ENCODE measurements around the gene SLC39A2. TPM values are rescaled to one million over a fixed set of nuclear protein-coding genes. Genes with fewer than 3 reads are reported as not detected.
"Not testable (repeated sequence)": the region's sequence is repeated elsewhere in the genome, so short reads cannot be mapped to it uniquely, and the experiment has no call there.

Gene SLC39A2
- not detected in 2 replicates for total RNA-seq (2014; rRNA removed; shearing (Covaris generic))
- polyA plus RNA-seq (2016; fragmentation: Nextera tagmentation; extraction: Ambion mirVana) = not detected in 2 replicates
- long read RNA-seq = 0 reads

- Mint-ChIP-seq H3K4me3 (peak within 1 kb of the TSS; percentile 27; the same call in 1 of the 3 replicates), H3K9me3 (no peaks in the 10 kb centered on the region), H3K4me1 (peaks cover 23% of the 10 kb centered on the region), H3K27ac (peak within 1 kb of the TSS; percentile 11; the same call in 1 of the 2 replicates), H3K36me3 (ENCODE audit: low read depth) (peaks cover 28% of the 10 kb centered on the region), H3K27me3 (ENCODE audit: insufficient read depth, low read depth, poor library complexity) (peaks cover 2% of the 10 kb centered on the region)
- no peaks in the 10 kb centered on the region for H3K27me3 ChIP-seq (ENCODE audit: insufficient read depth)
- H4K20me1 ChIP-seq (replicated peaks; ENCODE audit: insufficient read depth) = no peaks in the 10 kb centered on the region
- peak within 1 kb of the TSS; percentile 38 for H3K4me3 ChIP-seq
- no peaks in the 10 kb centered on the region for H3K79me2 ChIP-seq (replicated peaks; ENCODE audit: insufficient read depth)
- ATAC-seq (peak; percentile 91), DNase-seq (ENCODE audit: low spot score) (peak; percentile 66)
- H2AFZ ChIP-seq = 0 out of 2 replicates have a peak within 1 kb of the TSS, but pooled peaks have one; percentile 6
- peaks cover 6% of the 10 kb centered on the region for H3K4me1 ChIP-seq (ENCODE audit: insufficient read depth)
- 0 out of 2 replicates have a peak, but pooled peaks cover 4% of the 10 kb centered on the region for H3F3A ChIP-seq (replicated peaks; ENCODE audit: low read depth)
- peaks cover 26% of the 10 kb centered on the region for H3K36me3 ChIP-seq (ENCODE audit: insufficient read depth)
- TF ChIP-seq CTCF (conservative IDR thresholded peaks at IDR 0.05; ENCODE audit: low read depth in 2 of 2) = 0 out of 4 replicates have a peak, but pooled peaks of 1 of the 2 experiments have one; percentile 10
- TF ChIP-seq POLR2AphosphoS5 (IDR thresholded peaks at IDR 0.05; ENCODE audit: low read depth) = no peak
- no peak for TF ChIP-seq ZNF462 (CRISPR knock-in tag; IDR thresholded peaks at IDR 0.05)
- no peak for TF ChIP-seq EZH2 (IDR thresholded peaks at IDR 0.05; ENCODE audit: low read depth, unreplicated experiment)
- no peaks in the 10 kb centered on the region for H3K9me2 ChIP-seq (ENCODE audit: insufficient read depth)
- peak within 1 kb of the TSS; percentile 41; the same call in 1 of the 2 replicates for H3K4me2 ChIP-seq
- no peak within 1 kb of the TSS for H3K27ac ChIP-seq (ENCODE audit: low read depth)
Observed at GRCh38 chr14:20998674-20999366, at the start of gene SLC39A2. Gene SLC39A2 (plus strand): TSS chr14:20999293. CDS start chr14:20999447, 154 bp downstream.

- not testable (repeated sequence) for H3K9me2 ChIP-seq (ENCODE audit: insufficient read depth); H3K27me3 Mint-ChIP-seq (ENCODE audit: insufficient read depth, low read depth, poor library complexity); H3K4me1 Mint-ChIP-seq; H3K36me3 Mint-ChIP-seq (ENCODE audit: low read depth); H4K20me1 ChIP-seq (replicated peaks; ENCODE audit: insufficient read depth); H3K4me3 Mint-ChIP-seq; H3F3A ChIP-seq (replicated peaks; ENCODE audit: low read depth); H3K27me3 ChIP-seq (ENCODE audit: insufficient read depth); H3K9me3 Mint-ChIP-seq; ATAC-seq; H3K4me1 ChIP-seq (ENCODE audit: insufficient read depth); H3K4me2 ChIP-seq; DNase-seq (ENCODE audit: low spot score); H3K36me3 ChIP-seq (ENCODE audit: insufficient read depth); H3K27ac Mint-ChIP-seq; H3K79me2 ChIP-seq (replicated peaks; ENCODE audit: insufficient read depth); H3K27ac ChIP-seq (ENCODE audit: low read depth); H2AFZ ChIP-seq; H3K4me3 ChIP-seq
Observed at GRCh38 chr14:20954736-20955537, 44.2 kb upstream of the SLC39A2 start, which contains the start of gene RNASE2. Gene RNASE2 (plus strand): TSS chr14:20955487. CDS start chr14:20955772, 285 bp downstream.

GRCh38 chr14:20955538-20955873 is 43.6 kb upstream of the SLC39A2 start:
- not testable (repeated sequence) for H2AFZ ChIP-seq; H3K27me3 Mint-ChIP-seq (ENCODE audit: insufficient read depth, low read depth, poor library complexity); H3K9me2 ChIP-seq (ENCODE audit: insufficient read depth); H3K79me2 ChIP-seq (replicated peaks; ENCODE audit: insufficient read depth); H3K4me3 Mint-ChIP-seq; H4K20me1 ChIP-seq (replicated peaks; ENCODE audit: insufficient read depth); H3K36me3 ChIP-seq (ENCODE audit: insufficient read depth); H3K4me1 ChIP-seq (ENCODE audit: insufficient read depth); H3K9me3 Mint-ChIP-seq; H3K4me3 ChIP-seq; H3K36me3 Mint-ChIP-seq (ENCODE audit: low read depth); H3K27ac ChIP-seq (ENCODE audit: low read depth); ATAC-seq; H3K27me3 ChIP-seq (ENCODE audit: insufficient read depth); H3F3A ChIP-seq (replicated peaks; ENCODE audit: low read depth); H3K27ac Mint-ChIP-seq; H3K4me1 Mint-ChIP-seq; H3K4me2 ChIP-seq; DNase-seq (ENCODE audit: low spot score)
